SK-N-SH (cell line): Measurements from ENCODE around the gene TOMM22. TPM values are rescaled to one million over a fixed set of nuclear protein-coding genes. Genes with fewer than 3 reads are reported as not detected.

Experiments used
- CTCF ChIA-PET: fragments of 300-600, 350-600 bp; formaldehyde crosslinking; extraction: SDS; loops from one replicate; lab custom pipeline; 2021; lab: Yijun Ruan, JAX
- POLR2A ChIA-PET: fragments of 350-600 bp; sonication (Branson Sonifier 250); formaldehyde crosslinking; extraction: SDS; loops from one replicate; lab custom pipeline; 2020; ENCODE audit warnings: antibody characterized with exemption, inconsistent platforms; lab: Yijun Ruan, JAX
- DNase-seq: peaks from one replicate; pipeline ENCODE4 v3.0.0; 2012
- H2AFZ ChIP-seq: fragments of 200-600 bp; sonication (generic); 2 replicates; pipeline ENCODE4 v1.8.1; 2016; ENCODE audit warnings: antibody characterized with exemption, mild to moderate bottlenecking, low read depth
- H3F3A ChIP-seq: fragments of 200-600 bp; sonication (generic); replicated peaks from 2 replicates; pipeline ENCODE3; 2016; ENCODE audit warnings: antibody characterized with exemption, mild to moderate bottlenecking; ENCODE audit not compliant: insufficient read depth
- H3K27ac ChIP-seq, 2 experiments: fragments of 200-500 bp in 1 of 2; fragments of 200-600 bp in 1 of 2; sonication (Bioruptor generic) in 1 of 2; sonication (generic), shearing (Covaris generic) in 1 of 2; 2 replicates each; pipeline versions ENCODE4 v1.5.1 to v1.6.1; 2014 to 2016; ENCODE audit warnings: low read depth in 2 of 2, inconsistent platforms in 1 of 2, low read length in 1 of 2, mild to moderate bottlenecking in 1 of 2, mixed read lengths in 1 of 2
- H3K27me3 ChIP-seq: fragments of 200-600 bp; sonication (generic), shearing (Covaris generic); 2 replicates; pipeline ENCODE4 v1.6.1; 2016; ENCODE audit warnings: mixed run types; ENCODE audit not compliant: insufficient read depth
- H3K36me3 ChIP-seq, 2 experiments: fragments of 200-500 bp in 1 of 2; fragments of 200-600 bp in 1 of 2; sonication (Bioruptor generic) in 1 of 2; sonication (generic) in 1 of 2; replicated peaks in 1 of 2; 2 replicates each; pipeline versions ENCODE3 to v1.5.1; 2014 to 2016; ENCODE audit warnings: low read length in 1 of 2, mild to moderate bottlenecking in 1 of 2; ENCODE audit not compliant: insufficient read depth in 2 of 2, control insufficient read depth in 1 of 2
- H3K4me1 ChIP-seq, 2 experiments: fragments of 200-500 bp in 1 of 2; fragments of 200-600 bp in 1 of 2; sonication (Bioruptor generic) in 1 of 2; sonication (generic), shearing (Covaris generic) in 1 of 2; 2 replicates each; pipeline versions ENCODE4 v1.5.1 to v1.6.1; 2014 to 2016; ENCODE audit warnings: low read depth in 1 of 2, low read length in 1 of 2, mixed run types in 1 of 2; ENCODE audit not compliant: insufficient read depth in 2 of 2, control insufficient read depth in 1 of 2
- H3K4me2 ChIP-seq: fragments of 200-600 bp; sonication (generic), shearing (Covaris generic); 2 replicates; pipeline ENCODE4 v1.6.1; 2017; ENCODE audit warnings: mixed run types
- H3K4me3 ChIP-seq, 2 experiments: fragments of 200-500 bp in 1 of 2; fragments of 200-600 bp in 1 of 2; sonication (Bioruptor generic) in 1 of 2; sonication (generic), shearing (Covaris generic) in 1 of 2; 2 replicates each; pipeline versions ENCODE4 v1.5.1 to v1.8.1; 2014 to 2016; ENCODE audit warnings: low read depth in 2 of 2, inconsistent platforms in 1 of 2, low read length in 1 of 2, mild to moderate bottlenecking in 1 of 2, mixed read lengths in 1 of 2, moderate library complexity in 1 of 2
- H3K79me2 ChIP-seq: fragments of 200-600 bp; sonication (generic); 2 replicates; pipeline ENCODE4 v1.8.1; 2017; ENCODE audit warnings: mild to moderate bottlenecking; ENCODE audit not compliant: insufficient read depth
- H3K9ac ChIP-seq: fragments of 200-600 bp; sonication (generic); 2 replicates; pipeline ENCODE4 v1.6.1; 2017; ENCODE audit warnings: mixed run types
- H3K9me2 ChIP-seq: fragments of 200-600 bp; sonication (generic); 2 replicates; pipeline ENCODE4 v1.6.1; 2017; ENCODE audit warnings: mixed run types
- H3K9me3 ChIP-seq: fragments of 200-600 bp; sonication (generic); 2 replicates; pipeline ENCODE4 v1.6.1; 2017; ENCODE audit warnings: mixed run types, mild to moderate bottlenecking, moderate library complexity
- H4K20me1 ChIP-seq: fragments of 200-600 bp; sonication (generic); 2 replicates; pipeline ENCODE4 v1.6.1; 2017; ENCODE audit warnings: mild to moderate bottlenecking, mixed run types; ENCODE audit not compliant: insufficient read depth
- CHD2 ChIP-seq: fragments of 150-350 bp; IDR thresholded peaks from 2 replicates; pipeline ENCODE4 v1.6.1; 2018; ENCODE audit warnings: low read length; ENCODE audit not compliant: partially characterized antibody
- ELF1 ChIP-seq: IDR thresholded peaks from 2 replicates; pipeline ENCODE4 v1.4.0; 2012
- EP300 ChIP-seq, 2 experiments: IDR thresholded peaks; 2 replicates each; pipeline versions ENCODE4 v1.4.0 to v1.6.1; 2012; ENCODE audit warnings: borderline replicate concordance in 1 of 2, low read depth in 1 of 2, low read length in 1 of 2
- EZH2phosphoT487 ChIP-seq: fragments of 200-600 bp; sonication (generic); IDR thresholded peaks from 2 replicates; pipeline ENCODE4 v1.6.1; 2017; ENCODE audit warnings: low read depth, mixed run types, mild to moderate bottlenecking, antibody characterized with exemption, moderate library complexity, borderline replicate concordance
- FOXJ3 ChIP-seq: sonication (generic); formaldehyde crosslinking; IDR thresholded peaks from 2 replicates; pipeline ENCODE4 v1.5.1; 2020; ENCODE audit warnings: mild to moderate bottlenecking, missing genetic modification reagents
- FOXM1 ChIP-seq: IDR thresholded peaks from 2 replicates; pipeline ENCODE4 v1.4.0; 2012; ENCODE audit warnings: low read depth, mild to moderate bottlenecking
- MEF2A ChIP-seq: IDR thresholded peaks from 2 replicates; pipeline ENCODE4 v1.4.0; 2012; ENCODE audit warnings: low read depth, borderline replicate concordance
- MXI1 ChIP-seq: IDR thresholded peaks from 2 replicates; pipeline ENCODE4 v1.6.1; 2012; ENCODE audit warnings: mild to moderate bottlenecking, low read depth, low read length, improper control_type of control experiment
- NFIC ChIP-seq: IDR thresholded peaks from 2 replicates; pipeline ENCODE4 v1.4.0; 2012; ENCODE audit warnings: borderline replicate concordance
- NRF1 ChIP-seq: IDR thresholded peaks from 2 replicates; pipeline ENCODE4 v1.6.1; 2012; ENCODE audit warnings: low read depth, mild to moderate bottlenecking, low read length
- RAD21 ChIP-seq: IDR thresholded peaks from 2 replicates; pipeline ENCODE4 v1.6.1; 2012; ENCODE audit warnings: mild to moderate bottlenecking, low read length
- SIN3A ChIP-seq: IDR thresholded peaks from 2 replicates; pipeline ENCODE4 v1.6.1; 2012; ENCODE audit warnings: low read depth, mild to moderate bottlenecking, low read length, moderate library complexity, borderline replicate concordance
- TAF1 ChIP-seq: IDR thresholded peaks from 2 replicates; pipeline ENCODE4 v1.6.1; 2012; ENCODE audit warnings: low read depth, mild to moderate bottlenecking, low read length, moderate library complexity, borderline replicate concordance
- TCF12 ChIP-seq: IDR thresholded peaks from 2 replicates; pipeline ENCODE4 v1.4.0; 2012
- WGBS: methylation state at CpG from one replicate; pipeline ENCODE4 v1.1.6; 2017; ENCODE audit warnings: low lambda C conversion rate; 5-methylcytosine and 5-hydroxymethylcytosine counted together
- polyA plus RNA-seq, 3 experiments: library from polyadenylated mRNA; depleted of rRNA; stranded (reverse); fragments of >200 nt; gene quantifications; 2 replicates each; pipeline ENCODE4 v1.2.3, GENCODE V29; 2012
- TF ChIP-seq, protein P1 (sequence below): fragments of 200-600 bp; sonication (generic); IDR thresholded peaks from 2 replicates; pipeline ENCODE4 v1.6.1; 2017; ENCODE audit warnings: antibody characterized with exemption, mild to moderate bottlenecking, moderate library complexity
- TF ChIP-seq, protein P2 (sequence below): IDR thresholded peaks from 2 replicates; pipeline ENCODE4; 2012
- TF ChIP-seq, protein P3 (sequence below): fragments of 150-350 bp; IDR thresholded peaks from 2 replicates; pipeline ENCODE4 v1.6.1; 2017; ENCODE audit warnings: antibody characterized with exemption, low read length, low read depth, borderline replicate concordance

The TOMM22 gene
- polyA plus RNA-seq, 1 of the 3 experiments (the other 2 are of a cell fraction) = 33.1 TPM

DNA sequence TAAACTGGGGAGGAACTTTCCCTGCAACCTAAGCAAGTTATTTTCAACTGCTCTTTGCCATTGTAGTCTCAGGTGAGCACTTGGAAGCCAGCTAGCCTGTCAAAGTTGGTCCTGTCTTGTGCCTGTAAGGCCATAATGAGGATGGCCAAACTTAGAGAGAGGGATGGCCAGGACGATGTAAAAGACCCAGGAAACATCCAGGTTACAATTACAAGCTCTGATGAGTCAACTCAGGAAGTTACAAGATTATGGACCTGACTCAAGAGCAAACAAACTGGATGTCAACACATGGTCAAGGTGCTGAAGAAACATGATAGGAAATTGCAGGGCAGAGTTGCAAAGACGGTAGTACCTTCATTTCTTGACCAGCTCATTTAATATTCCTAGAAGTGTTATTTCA is 25.6 kb downstream of the TOMM22 start:
- Histone ChIP-seq H3K4me3 (peak overlapping the region; percentile 65 to 66; a peak in 3 of 4 replicates), H3K27ac (peak overlapping the region in 1 of 2 experiments; percentile 66; a peak in 1 of 4 replicates), H3K4me1 (peaks cover 0 to 5% of the 10 kb centered on the region in 2 experiments; a peak in 2 of 4 replicates), H3F3A (no peaks in the 10 kb centered on the region), H3K9me2 (no peaks in the 10 kb centered on the region), H3K9ac (no peak overlapping the region), H4K20me1 (peaks cover 21% of the 10 kb centered on the region; the same call in 1 of the 2 replicates), H2AFZ (no peak overlapping the region), H3K79me2 (peaks cover 59% of the 10 kb centered on the region), H3K27me3 (no peaks in the 10 kb centered on the region), H3K36me3 (peaks cover 0 to 3% of the 10 kb centered on the region in 2 experiments), H3K4me2 (peak overlapping the region; percentile 77), H3K9me3 (no peaks in the 10 kb centered on the region)
- ChIA-PET CTCF (interaction anchor here (1.1 to 1.7 kb wide), 3 partner anchors 25 to 26 kb away, joined by 3 to 7 read pairs (median 6); partner anchors contain the start of gene TOMM22), POLR2A (no interaction called here)
- DNase-seq = no peak
- 42% methylated on average over 2 of the region's 2 CpGs for WGBS
- TF ChIP-seq RAD21 (no peak), MEF2A (no peak), NRF1 (no peak), FOXJ3 (CRISPR knock-in tag) (no peak), ELF1 (no peak), CHD2 (no peak), EP300 (IDR thresholded peaks at IDR 0.05; ENCODE audit: borderline replicate concordance in 1 of 2, low read depth in 1 of 2, low read length in 1 of 2) (no peak), NFIC (no peak), MXI1 (no peak), SIN3A (no peak), TAF1 (no peak), FOXM1 (no peak), EZH2phosphoT487 (no peak), TCF12 (no peak)
- TF ChIP-seq, protein P1, sequence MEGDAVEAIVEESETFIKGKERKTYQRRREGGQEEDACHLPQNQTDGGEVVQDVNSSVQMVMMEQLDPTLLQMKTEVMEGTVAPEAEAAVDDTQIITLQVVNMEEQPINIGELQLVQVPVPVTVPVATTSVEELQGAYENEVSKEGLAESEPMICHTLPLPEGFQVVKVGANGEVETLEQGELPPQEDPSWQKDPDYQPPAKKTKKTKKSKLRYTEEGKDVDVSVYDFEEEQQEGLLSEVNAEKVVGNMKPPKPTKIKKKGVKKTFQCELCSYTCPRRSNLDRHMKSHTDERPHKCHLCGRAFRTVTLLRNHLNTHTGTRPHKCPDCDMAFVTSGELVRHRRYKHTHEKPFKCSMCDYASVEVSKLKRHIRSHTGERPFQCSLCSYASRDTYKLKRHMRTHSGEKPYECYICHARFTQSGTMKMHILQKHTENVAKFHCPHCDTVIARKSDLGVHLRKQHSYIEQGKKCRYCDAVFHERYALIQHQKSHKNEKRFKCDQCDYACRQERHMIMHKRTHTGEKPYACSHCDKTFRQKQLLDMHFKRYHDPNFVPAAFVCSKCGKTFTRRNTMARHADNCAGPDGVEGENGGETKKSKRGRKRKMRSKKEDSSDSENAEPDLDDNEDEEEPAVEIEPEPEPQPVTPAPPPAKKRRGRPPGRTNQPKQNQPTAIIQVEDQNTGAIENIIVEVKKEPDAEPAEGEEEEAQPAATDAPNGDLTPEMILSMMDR = no peak
- TF ChIP-seq, protein P2, sequence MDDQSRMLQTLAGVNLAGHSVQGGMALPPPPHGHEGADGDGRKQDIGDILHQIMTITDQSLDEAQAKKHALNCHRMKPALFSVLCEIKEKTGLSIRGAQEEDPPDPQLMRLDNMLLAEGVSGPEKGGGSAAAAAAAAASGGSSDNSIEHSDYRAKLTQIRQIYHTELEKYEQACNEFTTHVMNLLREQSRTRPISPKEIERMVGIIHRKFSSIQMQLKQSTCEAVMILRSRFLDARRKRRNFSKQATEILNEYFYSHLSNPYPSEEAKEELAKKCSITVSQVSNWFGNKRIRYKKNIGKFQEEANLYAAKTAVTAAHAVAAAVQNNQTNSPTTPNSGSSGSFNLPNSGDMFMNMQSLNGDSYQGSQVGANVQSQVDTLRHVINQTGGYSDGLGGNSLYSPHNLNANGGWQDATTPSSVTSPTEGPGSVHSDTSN = no peak
- TF ChIP-seq, protein P3, sequence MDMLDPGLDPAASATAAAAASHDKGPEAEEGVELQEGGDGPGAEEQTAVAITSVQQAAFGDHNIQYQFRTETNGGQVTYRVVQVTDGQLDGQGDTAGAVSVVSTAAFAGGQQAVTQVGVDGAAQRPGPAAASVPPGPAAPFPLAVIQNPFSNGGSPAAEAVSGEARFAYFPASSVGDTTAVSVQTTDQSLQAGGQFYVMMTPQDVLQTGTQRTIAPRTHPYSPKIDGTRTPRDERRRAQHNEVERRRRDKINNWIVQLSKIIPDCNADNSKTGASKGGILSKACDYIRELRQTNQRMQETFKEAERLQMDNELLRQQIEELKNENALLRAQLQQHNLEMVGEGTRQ = no peak
